Right ventricle myocardium inferior (tissue), 1 donor: Measurements from ENCODE around the gene GABARAPL2. TPM values are rescaled to one million over a fixed set of nuclear protein-coding genes. Genes with fewer than 3 reads are reported as not detected.
"Not testable (repeated sequence)": the region's sequence is repeated elsewhere in the genome, so short reads cannot be mapped to it uniquely, and the experiment has no call there.

ENCODE experiments used
- ATAC-seq: fragments of 200-7000 bp; cut with Tn5 transposase; one replicate; pipeline ENCODE4 v1.9.1; 2020; ENCODE audit warnings: mild to moderate bottlenecking, moderate library complexity
- DNase-seq: peaks from one replicate; pipeline ENCODE4 v3.0.0; 2021; ENCODE audit errors: missing footprints
- intact Hi-C: fragments of 100-400 bp; cut with DNase I; formaldehyde crosslinking; loops from one replicate; pipeline ENCODE4 v1.11.0; 2022
- long read RNA-seq: library from polyadenylated mRNA; unstranded; transcript quantifications from one replicate; pipeline ENCODE4 v2.0.0, GENCODE V29; 2021
- total RNA-seq: library from RNA; stranded (reverse); fragmentation: NEBNext Ultra II Directional; extraction: Animal tissue kit (Norgen Biotek cat#: 25700); gene quantifications from one replicate; pipeline ENCODE4 v1.2.1, GENCODE V29; 2021
- donor health status: DM: no; HTN: yes; CAD: no; lungs with severe emphysema.

The GABARAPL2 gene
- 231 TPM for total RNA-seq
- long read RNA-seq, transcript GABARAPL2-201 (4 exons, 1,002 nt): major isoform, 136 of 138 reads
- long read RNA-seq, partial matches to known transcripts: 1 of 138 reads
- long read RNA-seq, other reads (novel, unspliced or antisense): 0 of 138 reads

DNA sequence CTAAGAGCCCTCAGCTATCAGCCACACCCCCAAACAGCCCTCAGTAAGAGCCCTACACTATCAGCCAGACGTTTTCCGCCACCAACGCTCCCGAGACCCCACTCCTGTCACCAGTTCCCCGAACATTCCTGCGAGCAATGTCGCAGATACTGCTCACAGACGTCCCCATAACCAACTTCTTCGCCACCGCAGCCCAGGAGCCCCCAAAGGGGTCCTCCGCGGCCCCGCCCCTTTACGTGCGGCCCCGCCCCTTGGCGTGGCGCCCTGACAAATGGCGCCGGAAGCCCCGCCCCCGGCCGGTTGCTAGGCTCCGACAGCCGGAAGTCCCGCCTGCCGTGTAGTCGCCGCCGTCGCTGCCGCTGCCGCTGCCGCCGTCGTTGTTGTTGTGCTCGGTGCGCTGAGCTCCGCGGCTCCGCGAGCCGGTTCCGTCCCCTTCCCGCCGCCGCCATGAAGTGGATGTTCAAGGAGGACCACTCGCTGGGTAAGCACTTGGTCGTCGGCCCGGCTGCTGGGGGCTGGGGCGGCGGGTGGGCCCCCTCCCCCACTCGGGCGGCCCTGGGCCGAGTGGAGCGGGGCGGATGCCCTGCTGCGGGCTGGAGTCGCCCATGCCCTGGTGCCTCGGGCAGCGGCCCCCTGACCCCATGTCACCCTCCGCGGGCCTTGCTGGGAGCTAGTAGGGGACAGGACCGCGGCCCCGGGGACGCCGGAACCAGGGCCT, at the start of gene GABARAPL2:
GABARAPL2 (plus strand) TSS at position 340 of the 718 bp plus-strand sequence; CDS start at position 448, 108 bp downstream.
- intact Hi-C loops: loop anchor here (5.0 kb wide), 1 partner anchor 56 kb away; the partner anchor contains the start of gene ADAT1
- ATAC-seq: peak; percentile 94
- peak; percentile 93 for DNase-seq

DNA sequence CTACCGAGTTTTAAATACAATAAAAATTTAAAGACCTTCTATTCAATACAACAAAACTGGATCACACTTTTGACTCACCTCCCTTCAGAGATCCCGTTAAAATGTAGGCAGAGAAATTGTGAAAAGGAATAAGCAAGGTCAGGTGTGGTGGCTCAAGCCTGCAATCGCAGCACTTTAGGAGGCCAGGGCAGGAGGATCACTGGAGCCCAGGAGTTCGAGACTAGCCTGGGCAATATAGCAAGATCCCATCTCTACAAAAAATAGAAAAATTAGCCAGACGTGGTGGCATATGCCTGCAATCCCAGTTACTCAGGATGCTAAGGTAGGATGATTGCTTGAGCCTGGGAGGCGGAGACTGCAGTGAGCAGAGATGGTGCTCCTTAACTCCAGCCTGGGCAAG, 47.0 kb upstream of the GABARAPL2 start:
- intact Hi-C loops: no loop called here
- no peak for ATAC-seq
- no peak for DNase-seq

DNA sequence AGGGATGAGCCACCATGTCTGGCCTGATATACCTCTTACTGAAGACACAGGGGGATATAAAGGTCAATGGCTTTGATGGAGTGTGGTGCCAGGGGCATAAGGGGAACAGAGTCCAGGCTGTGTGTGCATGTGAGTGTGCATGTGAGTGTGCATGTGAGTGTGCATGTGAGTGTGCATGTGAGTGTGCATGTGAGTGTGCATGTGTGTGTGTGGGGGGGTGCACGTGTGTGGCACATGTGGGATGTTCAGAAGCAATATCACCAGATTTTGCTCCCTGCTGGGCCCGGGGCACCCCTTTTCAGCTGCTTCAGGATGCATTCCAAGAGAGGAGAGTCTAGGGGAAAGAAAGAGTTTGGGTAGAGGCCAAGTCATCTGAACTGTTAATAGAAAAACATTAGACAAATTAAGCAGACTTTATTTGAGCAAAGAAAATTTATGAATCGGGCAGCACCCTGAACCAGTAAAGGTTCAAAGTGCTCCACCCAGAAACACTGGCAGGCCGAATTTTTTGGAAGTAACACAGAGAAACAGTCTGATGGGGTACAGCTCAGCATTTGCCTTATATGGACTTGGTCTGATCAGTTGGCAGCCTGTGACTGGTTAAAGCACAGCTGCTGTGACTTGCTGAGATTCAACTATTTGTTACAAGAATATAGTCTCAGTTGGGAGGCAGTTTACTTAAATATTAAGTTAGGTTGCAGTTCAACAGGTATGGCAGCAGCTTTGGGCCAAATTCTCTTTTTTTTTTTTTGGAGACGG, 40.0 kb upstream of the GABARAPL2 start:
- DNase-seq: no peak
- intact Hi-C loops: no loop called here
- no peak for ATAC-seq

GRCh38 chr16:75527825-75528299, 38.3 kb upstream of the GABARAPL2 start:
- no peak for ATAC-seq
- intact Hi-C loops: no loop called here
- DNase-seq: no peak

DNA sequence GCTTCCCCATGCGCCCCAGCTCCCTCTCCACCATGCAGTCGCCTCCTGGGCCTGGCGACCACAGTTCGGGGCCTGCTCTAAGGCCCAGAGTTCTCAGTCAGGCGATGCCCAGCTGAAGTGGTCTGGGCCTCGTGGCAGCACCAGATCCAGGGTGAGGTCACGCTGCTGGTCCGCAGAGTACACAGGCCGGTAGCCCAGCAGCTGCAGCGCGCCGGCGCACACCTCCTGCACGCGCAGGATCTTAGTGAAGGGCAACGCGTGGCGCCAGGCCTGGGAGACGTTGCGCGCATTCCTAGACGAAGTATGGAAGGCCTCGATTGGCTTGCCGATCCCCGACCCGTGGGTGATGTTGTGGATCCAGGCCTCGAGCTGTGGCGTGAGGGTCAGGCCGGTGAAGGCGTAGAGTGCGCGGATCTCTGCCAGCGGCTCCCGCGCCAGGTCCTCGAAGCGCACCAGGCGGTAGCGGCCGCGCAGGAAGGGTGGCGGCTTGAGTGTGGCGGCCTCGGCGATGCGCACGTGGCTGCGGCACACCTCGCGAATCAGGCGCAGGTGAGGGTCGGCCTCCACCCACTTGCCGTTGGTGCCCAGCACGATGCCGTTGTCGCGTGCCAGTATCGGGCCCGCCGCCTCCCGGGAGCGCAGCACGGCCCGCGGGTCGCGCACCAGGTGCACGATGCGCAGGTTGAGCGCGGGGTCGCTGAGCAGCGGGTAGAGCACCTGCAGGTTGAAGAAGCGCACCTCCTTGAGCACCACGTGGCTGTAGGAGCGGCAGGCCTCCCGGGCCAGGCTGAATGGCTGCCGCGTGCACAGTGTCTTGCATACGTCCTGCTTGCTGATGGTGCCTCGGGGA, 36.9 kb upstream of the GABARAPL2 start:
- intact Hi-C loops: no loop called here
- no peak for DNase-seq

DNA sequence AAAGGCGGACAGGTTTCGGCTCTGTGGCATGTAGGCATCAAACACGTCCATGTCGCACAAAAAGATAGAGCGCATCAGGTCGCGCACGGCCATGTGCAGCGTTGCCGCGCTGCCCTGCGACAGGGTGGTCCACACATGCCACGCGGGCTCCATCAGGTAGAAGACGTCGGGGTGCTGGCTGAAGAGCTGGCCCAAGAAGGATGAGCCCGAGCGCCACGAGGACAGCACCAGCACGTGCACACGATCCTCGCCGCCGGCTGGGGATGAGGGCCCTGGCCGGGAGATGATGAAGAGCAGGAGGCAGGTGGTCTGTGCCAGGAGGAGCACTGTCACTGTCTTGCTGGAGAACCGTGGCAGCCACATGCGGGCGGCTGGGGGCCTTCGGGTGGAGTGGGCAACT, 36.2 kb upstream of the GABARAPL2 start:
- DNase-seq (no peak), ATAC-seq (no peak)
- intact Hi-C loops: no loop called here

More for the DNA sequence above, 36.9 kb upstream of the GABARAPL2 start:
- ATAC-seq: no peak

GRCh38 chr16:75532142-75532765, 33.9 kb upstream of the GABARAPL2 start:
- ATAC-seq (no peak), DNase-seq (no peak)
- intact Hi-C loops: no loop called here

- ATAC-seq: no peak
- no peak for DNase-seq
- intact Hi-C loops: no loop called here
Measured at GRCh38 chr16:75532791-75533190, 33.4 kb upstream of the GABARAPL2 start.

- ATAC-seq (no peak), DNase-seq (no peak)
- intact Hi-C loops: no loop called here
Measured at GRCh38 chr16:75534560-75535205, 31.5 kb upstream of the GABARAPL2 start.

GRCh38 chr16:75535211-75535843, 30.9 kb upstream of the GABARAPL2 start:
- DNase-seq: no peak
- no peak for ATAC-seq
- intact Hi-C loops: no loop called here

DNA sequence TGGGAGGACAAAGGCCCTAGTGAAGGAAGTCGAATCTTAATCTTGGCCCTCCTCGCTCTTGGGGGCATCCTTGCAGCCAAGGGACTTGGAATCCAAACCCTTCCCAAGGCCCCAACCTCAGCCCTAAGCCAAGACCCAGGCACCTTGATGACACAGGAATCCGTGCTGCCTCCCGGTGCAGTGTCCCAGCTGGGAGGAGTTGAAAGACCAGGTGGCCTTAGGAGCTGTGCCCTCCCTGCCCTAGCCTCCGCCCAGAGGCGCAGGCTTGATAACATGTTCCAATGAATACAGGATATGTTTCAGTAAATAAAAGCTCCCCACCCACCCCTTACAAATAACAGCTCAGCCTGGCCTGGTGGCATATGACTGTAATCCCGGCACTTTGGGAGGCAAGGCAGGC, 30.3 kb upstream of the GABARAPL2 start, which contains the start of gene CHST5:
CHST5 (minus strand) TSS at position 208 of the 400 bp plus-strand sequence. CDS start 5,724 bp downstream, outside the sequence.
- ATAC-seq (no peak), DNase-seq (no peak)
- intact Hi-C loops: no loop called here

DNA sequence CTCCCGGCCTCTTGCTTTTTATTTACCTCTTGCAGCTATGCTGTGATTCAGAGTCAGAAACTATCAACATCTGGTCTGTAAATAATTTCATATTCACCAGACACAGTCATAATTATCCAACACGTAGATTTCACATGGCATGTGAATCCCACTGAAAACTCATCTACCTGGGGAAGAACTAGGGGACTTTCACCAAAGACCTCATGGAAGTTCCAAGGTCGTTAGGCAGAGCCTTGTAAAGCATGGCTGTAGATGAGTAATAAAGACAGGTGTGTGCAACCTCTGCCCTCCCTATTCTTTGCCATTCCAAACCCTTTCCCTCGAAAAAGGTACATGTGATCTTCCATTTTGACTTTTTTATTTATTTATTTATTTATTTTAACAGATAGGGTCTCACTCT, 28.4 kb upstream of the GABARAPL2 start:
- intact Hi-C loops: no loop called here
- ATAC-seq (no peak), DNase-seq (no peak)

DNA sequence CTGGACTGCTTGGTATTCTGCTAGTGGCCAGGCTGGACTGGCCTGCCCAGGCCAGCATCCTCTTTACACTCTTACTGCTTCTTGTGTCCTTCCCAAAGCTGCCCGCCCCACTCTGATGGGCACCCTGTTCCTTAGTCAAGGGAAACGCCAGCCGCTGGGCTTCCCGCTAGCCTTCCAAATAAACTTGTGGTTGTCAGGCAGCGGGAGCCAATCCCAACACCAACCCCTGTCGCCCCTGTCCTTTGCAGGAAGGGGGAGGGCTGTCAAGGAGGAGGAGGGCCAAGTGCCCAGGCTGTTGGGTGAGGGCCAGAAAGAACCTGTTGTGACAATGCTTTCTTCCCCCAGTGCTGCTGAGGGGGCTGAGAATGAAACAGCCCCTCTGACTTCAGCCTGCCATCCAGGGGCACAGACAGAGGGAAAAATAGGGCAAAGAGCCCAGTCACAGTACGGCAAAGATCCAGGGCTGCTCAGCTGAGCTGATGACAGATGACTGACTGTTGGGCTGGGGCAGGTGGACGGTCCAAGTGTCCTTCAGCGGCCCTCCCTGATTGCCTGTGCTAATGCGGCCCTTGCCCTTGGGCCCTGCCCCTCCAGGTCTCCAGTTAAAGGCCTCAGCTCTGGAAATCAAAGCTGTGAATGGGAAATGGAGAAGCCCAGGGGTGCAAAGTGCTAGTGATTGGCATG, 27.2 kb upstream of the GABARAPL2 start:
- DNase-seq, intact Hi-C loops: not testable (repeated sequence)
- peak; percentile 89 for ATAC-seq

- no peak for ATAC-seq
- intact Hi-C loops: no loop called here
- no peak for DNase-seq
Measured at GRCh38 chr16:75541236-75541635, 24.9 kb upstream of the GABARAPL2 start.

DNA sequence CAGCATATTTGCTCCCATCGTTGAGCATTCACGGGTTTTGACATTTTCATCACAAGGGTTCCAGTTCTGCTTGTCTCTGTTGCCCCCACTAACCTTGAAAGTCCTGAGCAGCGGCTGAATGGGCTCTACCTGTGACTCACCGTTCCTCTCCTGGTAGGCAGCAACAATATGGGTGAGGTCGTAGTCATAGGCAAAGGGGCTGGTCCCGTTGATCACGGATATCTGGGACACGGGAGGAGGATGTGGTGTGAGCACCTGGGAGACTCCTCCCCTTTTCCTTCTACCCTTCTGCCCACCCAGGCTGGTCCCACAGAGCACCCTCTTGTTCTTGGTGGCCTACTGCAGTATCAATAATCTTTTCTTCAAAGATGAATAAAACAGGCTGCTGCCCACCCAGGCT, 23.7 kb upstream of the GABARAPL2 start:
- ATAC-seq, DNase-seq, intact Hi-C loops: not testable (repeated sequence)

DNA sequence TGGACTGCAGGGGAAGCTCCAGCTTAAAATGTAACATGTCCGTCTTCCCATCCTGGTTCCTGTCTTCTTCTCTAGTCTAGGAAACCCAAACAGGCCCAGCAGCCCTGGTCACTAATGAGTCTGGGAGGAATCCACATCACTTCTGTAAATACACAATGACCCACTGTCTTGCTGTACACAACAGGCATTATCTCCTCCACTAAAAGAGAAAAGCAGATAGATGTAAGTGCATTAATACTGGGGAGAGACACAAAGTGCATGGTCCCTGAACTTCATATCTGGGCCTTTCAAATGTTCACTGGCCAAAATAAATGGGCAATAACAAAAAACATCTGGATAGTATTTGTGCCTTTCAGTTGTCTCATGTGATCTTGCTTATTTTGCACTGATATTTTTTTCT, 20.3 kb upstream of the GABARAPL2 start:
- intact Hi-C loops, ATAC-seq: not testable (repeated sequence)

GRCh38 chr16:75546293-75546692, 19.9 kb upstream of the GABARAPL2 start:
- ATAC-seq: no peak
- intact Hi-C loops: no loop called here

More for the DNA sequence above, 20.3 kb upstream of the GABARAPL2 start:
- not testable (repeated sequence) for DNase-seq

More at GRCh38 chr16:75546293-75546692, 19.9 kb upstream of the GABARAPL2 start:
- no peak for DNase-seq
